Endothelial cell of umbilical vein (primary cell): ENCODE results near the gene ZNF609. TPM values are rescaled to one million over a fixed set of nuclear protein-coding genes. Genes with fewer than 3 reads are reported as not detected.

Source experiments
- BruUV-seq: library from RNA; stranded (reverse); fragments of 400-500 nt; replicated peaks from 2 replicates; lab custom pipeline; 2021; lab: Mats Ljungman, UMichigan
- CTCF ChIA-PET: fragments of 300-600, 350-600 bp; sonication (Branson Sonifier 250); formaldehyde crosslinking; loops from one replicate; lab custom pipeline; 2021; ENCODE audit warnings: antibody characterized with exemption, inconsistent platforms; lab: Charles Lee
- POLR2A ChIA-PET: fragments of 300-600, 350-600 bp; sonication (Branson Sonifier 250); formaldehyde crosslinking; loops from one replicate; lab custom pipeline; 2021; ENCODE audit warnings: antibody characterized with exemption, inconsistent platforms; lab: Charles Lee
- DNase-seq: peaks from one replicate; pipeline ENCODE4 v3.0.0-alpha.2; 2011; ENCODE audit warnings: low read depth, low spot score
- FAIRE-seq: peaks from 2 replicates; lab custom pipeline; 2011; peaks lifted over from hg19 to GRCh38; lab: Jason Lieb, UNC
- H2AFZ ChIP-seq: 2 replicates; pipeline ENCODE4 v1.6.0; 2012; ENCODE audit warnings: low read depth, low read length, control low read depth, inconsistent platforms
- H3K27ac ChIP-seq: 2 replicates; pipeline ENCODE4 v1.5.1; 2011; ENCODE audit warnings: low read depth, mild to moderate bottlenecking, control low read depth, low read length, moderate library complexity; ENCODE audit not compliant: insufficient read depth
- H3K27me3 ChIP-seq, 2 experiments: 2 replicates each; pipeline versions ENCODE4 v1.6.0 to v1.6.1; 2011; ENCODE audit warnings: low read length in 2 of 2, mixed read lengths in 1 of 2; ENCODE audit not compliant: control insufficient read depth in 2 of 2, insufficient read depth in 2 of 2
- H3K36me3 ChIP-seq, 2 experiments: 2 replicates in 1 of 2; 3 replicates in 1 of 2; pipeline ENCODE4 v1.5.1; 2011; ENCODE audit warnings: low read length in 2 of 2, mild to moderate bottlenecking in 1 of 2, moderate library complexity in 1 of 2; ENCODE audit not compliant: control insufficient read depth in 2 of 2, insufficient read depth in 2 of 2; ENCODE audit errors: extremely low read depth in 1 of 2
- H3K4me1 ChIP-seq: 3 replicates; pipeline ENCODE4 v1.5.1; 2011; ENCODE audit warnings: mild to moderate bottlenecking, low read length; ENCODE audit not compliant: control insufficient read depth, insufficient read depth; ENCODE audit errors: extremely low read depth
- H3K4me2 ChIP-seq: 2 replicates; pipeline ENCODE4 v1.6.1; 2011; ENCODE audit warnings: low read length, control low read depth, mixed read lengths; ENCODE audit not compliant: insufficient read depth
- H3K4me3 ChIP-seq, 3 experiments: fragments of 200-600 bp in 1 of 3; sonication (generic), shearing (Covaris generic) in 1 of 3; replicated peaks in 1 of 3; 2 replicates each; pipeline ENCODE4 v1.5.1; 2011 to 2016; ENCODE audit warnings: control low read depth in 3 of 3, low read length in 3 of 3, mild to moderate bottlenecking in 2 of 3, inconsistent platforms in 1 of 3, low read depth in 1 of 3, moderate library complexity in 1 of 3; ENCODE audit not compliant: insufficient read depth in 1 of 3
- H3K79me2 ChIP-seq: 2 replicates; pipeline ENCODE4 v1.6.0; 2012; ENCODE audit warnings: low read length, inconsistent platforms; ENCODE audit not compliant: control insufficient read depth, insufficient read depth
- H3K9ac ChIP-seq: replicated peaks from 2 replicates; pipeline ENCODE3; 2011; ENCODE audit warnings: low read length, control low read depth; ENCODE audit not compliant: insufficient read depth; ENCODE audit errors: extremely low read depth
- H3K9me1 ChIP-seq: replicated peaks from 3 replicates; pipeline ENCODE4 v1.6.0; 2011; ENCODE audit warnings: mild to moderate bottlenecking, low read length; ENCODE audit not compliant: control insufficient read depth, insufficient read depth; ENCODE audit errors: extremely low read depth
- H3K9me3 ChIP-seq: replicated peaks from 2 replicates; pipeline ENCODE4 v1.5.1; 2012; ENCODE audit warnings: low read length, inconsistent platforms; ENCODE audit not compliant: control insufficient read depth, insufficient read depth
- H4K20me1 ChIP-seq: replicated peaks from 2 replicates; pipeline ENCODE3; 2011; ENCODE audit warnings: mild to moderate bottlenecking, low read length; ENCODE audit not compliant: control insufficient read depth, insufficient read depth; ENCODE audit errors: extremely low read depth
- EZH2 ChIP-seq: IDR thresholded peaks from 2 replicates; pipeline ENCODE4 v1.6.1; 2012; ENCODE audit warnings: borderline replicate concordance, low read depth, mild to moderate bottlenecking, moderate library complexity, low read length, inconsistent platforms; ENCODE audit not compliant: severe bottlenecking
- FOS ChIP-seq: IDR thresholded peaks from 2 replicates; pipeline ENCODE4 v1.6.1; 2011; ENCODE audit warnings: mild to moderate bottlenecking, low read length, moderate library complexity, borderline replicate concordance; ENCODE audit not compliant: insufficient read depth
- GATA2 ChIP-seq: IDR thresholded peaks from 2 replicates; pipeline ENCODE4 v1.7.0; 2011; ENCODE audit warnings: low read depth, mild to moderate bottlenecking, moderate library complexity, mixed read lengths, low read length; ENCODE audit not compliant: insufficient read length, insufficient read depth
- JUN ChIP-seq: IDR thresholded peaks from 2 replicates; pipeline ENCODE4 v1.6.1; 2011; ENCODE audit warnings: borderline replicate concordance, low read depth; ENCODE audit not compliant: insufficient read length, insufficient read depth
- MYC ChIP-seq: IDR thresholded peaks from one replicate; pipeline ENCODE4 v1.6.1; 2011; ENCODE audit warnings: mild to moderate bottlenecking, low read depth, low read length
- POLR2A ChIP-seq: IDR thresholded peaks from 2 replicates; pipeline ENCODE4 v1.6.1; 2012; ENCODE audit warnings: low read depth, mild to moderate bottlenecking, control low read depth, low read length
- POLR2AphosphoS5 ChIP-seq: IDR thresholded peaks from 2 replicates; pipeline ENCODE4 v1.6.1; 2012; ENCODE audit warnings: low read depth, mild to moderate bottlenecking, control low read depth, low read length, moderate library complexity; ENCODE audit not compliant: insufficient read depth
- dilution Hi-C: fragments of 300-500 bp; cut with MboI; formaldehyde crosslinking; loops from one replicate; pipeline ENCODE4 v1.15.0; 2019; ENCODE audit warnings: low sequenced_read_pairs; ENCODE audit not compliant: extremely low pct_ligation_motif_present
- intact Hi-C: fragments of 100-400 bp; cut with micrococcal nuclease; formaldehyde crosslinking; loops from one replicate; pipeline ENCODE4 v1.10.0; 2022
- polyA plus RNA-seq, 4 experiments: library from polyadenylated mRNA; depleted of rRNA in 3 of 4; stranded (reverse) in 3 of 4; unstranded in 1 of 4; fragments of >200 nt; gene quantifications; 2 replicates each; pipeline versions ENCODE4 v1.2.1 to v1.2.3, GENCODE V29; 2011 to 2012; ENCODE audit warnings: missing spikeins in 1 of 4
- total RNA-seq: library from RNA; stranded (reverse); gene quantifications from 2 replicates; pipeline ENCODE4 v1.2.3, GENCODE V29; 2021
- TF ChIP-seq, protein P1 (sequence below): IDR thresholded peaks from 2 replicates; pipeline ENCODE4 v1.6.1; 2011; ENCODE audit not compliant: insufficient read depth, insufficient read length

Gene ZNF609
- total and polyA plus RNA-seq, 2 donors (not counting 3 experiments of a cell fraction or from before 2014, with no cell fraction given) = 18.2 to 49.6 TPM

DNA sequence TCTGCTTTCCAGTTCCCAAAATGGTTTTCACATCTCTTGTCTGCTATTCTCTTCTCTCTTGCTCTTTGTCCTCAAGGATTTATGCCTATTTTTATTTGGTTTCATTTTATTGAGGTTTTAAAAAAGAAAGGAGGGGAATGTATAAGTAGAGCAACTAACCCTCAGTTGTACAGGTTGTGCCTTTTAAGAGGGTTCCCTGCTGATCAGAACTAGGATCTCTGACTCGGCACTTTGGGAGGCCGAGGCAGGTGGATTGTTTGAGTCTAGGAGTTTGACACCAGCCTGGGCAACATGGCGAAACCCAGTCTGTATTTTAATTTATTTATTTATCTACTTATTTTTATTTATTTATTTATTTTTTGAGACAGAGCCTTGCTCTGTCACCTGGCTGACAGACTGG lies 123.6 kb downstream of the ZNF609 start:
- peaks cover 76% of the 10 kb centered on the region for H3K79me2 ChIP-seq
- POLR2A ChIA-PET = no interaction called here
- no peaks in the 10 kb centered on the region for H3K36me3 ChIP-seq
- H4K20me1 ChIP-seq = peaks cover 8% of the 10 kb centered on the region
- H3K4me1 ChIP-seq = peaks cover 14% of the 10 kb centered on the region
- H3K4me3 ChIP-seq = no peak overlapping the region
- H3K4me2 ChIP-seq = no peak overlapping the region
- dilution Hi-C loops = no loop called here
- TF ChIP-seq MYC (no peak), FOS (no peak), JUN (no peak), GATA2 (no peak), POLR2A (no peak), EZH2 (no peak), POLR2AphosphoS5 (no peak)
- TF ChIP-seq, protein P1, sequence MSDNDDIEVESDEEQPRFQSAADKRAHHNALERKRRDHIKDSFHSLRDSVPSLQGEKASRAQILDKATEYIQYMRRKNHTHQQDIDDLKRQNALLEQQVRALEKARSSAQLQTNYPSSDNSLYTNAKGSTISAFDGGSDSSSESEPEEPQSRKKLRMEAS = no peak
- no peak overlapping the region for H2AFZ ChIP-seq
- no peak for DNase-seq
- CTCF ChIA-PET = interaction anchor here (1.3 to 1.6 kb wide), 2 partner anchors 60 to 70 kb away, joined by 3 to 5 read pairs; no protein-coding TSS in a partner anchor
- H3K27ac ChIP-seq = no peak overlapping the region
- peaks cover 3% of the 10 kb centered on the region for H3K9me3 ChIP-seq
- H3K9me1 ChIP-seq = no peaks in the 10 kb centered on the region
- intact Hi-C loops = no loop called here
- no peaks in the 10 kb centered on the region for H3K27me3 ChIP-seq
- BruUV-seq = no TSS peak
- H3K9ac ChIP-seq = no peak overlapping the region
- no peak for FAIRE-seq

DNA sequence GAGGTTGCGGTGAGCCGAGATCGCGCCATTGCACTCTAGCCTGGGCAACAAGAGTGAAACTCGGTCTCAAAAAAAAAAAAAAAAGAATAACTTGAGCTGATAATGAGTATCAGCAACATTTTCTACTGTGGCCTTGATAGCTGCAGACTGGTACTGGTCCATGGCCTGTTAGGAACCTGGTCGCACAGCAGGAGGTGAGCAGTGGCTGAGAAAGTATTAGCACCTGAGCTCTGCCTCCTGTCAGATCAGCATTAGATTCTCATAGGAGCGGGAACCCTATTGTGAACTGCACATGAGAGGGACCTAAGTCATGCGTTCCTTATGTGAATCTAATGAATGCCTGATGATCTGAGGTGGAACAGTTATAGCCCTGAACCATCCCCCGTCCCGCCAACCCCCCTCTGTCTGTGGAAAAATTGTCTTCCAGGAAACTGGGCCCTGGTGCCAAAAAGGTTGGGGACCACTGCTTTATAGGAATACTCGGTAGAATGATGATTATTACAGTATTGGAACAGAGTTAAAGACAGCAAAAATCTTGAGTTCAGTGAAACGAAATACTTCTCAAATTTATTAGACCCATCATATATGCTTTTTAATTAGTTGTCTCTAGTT lies 126.0 kb downstream of the ZNF609 start:
- peak; percentile 53 for FAIRE-seq
- H3K27ac ChIP-seq = no peak overlapping the region
- no peaks in the 10 kb centered on the region for H3K9me1 ChIP-seq
- H3K4me2 ChIP-seq = peak overlapping the region; percentile 79
- H4K20me1 ChIP-seq = peaks cover 3% of the 10 kb centered on the region
- intact Hi-C loops = no loop called here
- no TSS peak for BruUV-seq
- peaks cover 70% of the 10 kb centered on the region for H3K79me2 ChIP-seq
- CTCF ChIA-PET = interaction anchor here (1.0 kb wide), 1 partner anchor 29 kb away, joined by 6 read pairs; no protein-coding TSS in a partner anchor
- no peaks in the 10 kb centered on the region for H3K36me3 ChIP-seq
- peaks cover 14% of the 10 kb centered on the region for H3K4me1 ChIP-seq
- dilution Hi-C loops = no loop called here
- no peak for DNase-seq
- TF ChIP-seq POLR2AphosphoS5 (no peak), FOS (no peak)
- no peaks in the 10 kb centered on the region for H3K27me3 ChIP-seq
- H3K9ac ChIP-seq = no peak overlapping the region
- H3K4me3 ChIP-seq = no peak overlapping the region
- no peak overlapping the region for H2AFZ ChIP-seq
- POLR2A ChIA-PET = no interaction called here
- no peaks in the 10 kb centered on the region for H3K9me3 ChIP-seq
